ENCODE results near the gene RAP1GAP2.
"Not testable (repeated sequence)": the region's sequence is repeated elsewhere in the genome, so short reads cannot be mapped to it uniquely, and the experiment has no call there.

Gene RAP1GAP2

DNA sequence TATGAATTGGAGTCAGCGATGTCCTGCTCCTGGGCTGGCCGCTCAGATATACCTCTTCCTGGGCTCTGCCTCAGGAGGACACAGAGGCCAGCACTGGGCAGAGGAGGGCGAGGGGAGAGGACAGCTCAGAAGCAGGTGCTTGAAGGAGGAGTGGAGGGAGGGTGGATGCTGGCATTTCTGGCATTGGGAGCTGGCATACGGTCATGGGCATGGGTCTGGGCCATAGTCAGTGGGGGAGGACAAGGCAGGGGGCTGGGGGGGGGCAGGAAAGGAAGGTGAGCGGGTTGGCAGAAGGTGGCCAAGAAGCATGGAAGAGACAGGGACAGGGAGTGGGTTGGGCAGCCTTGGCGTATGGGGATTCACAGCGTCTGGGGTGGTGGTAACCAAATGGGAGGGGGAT is 16.7 kb upstream of the RAP1GAP2 start:
- DNase-seq (ENCODE audit: low spot score in 2 of 2) = no peak
- in situ Hi-C loops (cut with MboI; ENCODE audit: low sequenced_read_pairs) = no loop called here
- Histone ChIP-seq H3K27me3 (ENCODE audit: low read depth) (no peaks in the 10 kb centered on the region), H3K4me3 (no peak overlapping the region), H3K36me3 (replicated peaks) (no peaks in the 10 kb centered on the region), H3K9me3 (no peaks in the 10 kb centered on the region), H3K4me1 (no peaks in the 10 kb centered on the region)

DNA sequence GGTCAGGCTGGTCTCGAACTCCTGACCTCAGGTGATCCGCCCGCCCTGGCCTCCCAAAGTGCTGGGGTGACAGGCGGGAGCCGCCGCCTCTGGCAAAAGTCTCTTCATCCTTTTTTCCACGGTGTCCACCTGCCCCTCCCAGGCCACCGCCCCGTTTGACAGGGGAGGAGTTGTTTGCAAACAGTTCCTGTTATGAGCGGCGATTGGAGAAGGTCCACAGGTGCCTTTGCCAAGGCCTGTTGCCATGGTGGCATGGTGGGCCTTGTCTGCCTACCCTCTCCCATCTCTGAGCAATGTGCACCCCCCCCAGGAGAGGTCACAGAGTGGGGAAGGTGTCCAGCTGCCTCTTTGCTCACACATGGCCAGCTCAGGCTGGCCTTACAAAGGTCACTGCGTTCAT is 16.0 kb upstream of the RAP1GAP2 start:
- H3K27me3 ChIP-seq (ENCODE audit: low read depth) = no peaks in the 10 kb centered on the region
- no peaks in the 10 kb centered on the region for H3K36me3 ChIP-seq (replicated peaks)
- no peak for DNase-seq (ENCODE audit: low spot score in 2 of 2)
- in situ Hi-C loops (cut with MboI; ENCODE audit: low sequenced_read_pairs) = no loop called here
- H3K4me3 ChIP-seq = no peak overlapping the region
- H3K4me1 ChIP-seq = no peaks in the 10 kb centered on the region
- no peaks in the 10 kb centered on the region for H3K9me3 ChIP-seq

DNA sequence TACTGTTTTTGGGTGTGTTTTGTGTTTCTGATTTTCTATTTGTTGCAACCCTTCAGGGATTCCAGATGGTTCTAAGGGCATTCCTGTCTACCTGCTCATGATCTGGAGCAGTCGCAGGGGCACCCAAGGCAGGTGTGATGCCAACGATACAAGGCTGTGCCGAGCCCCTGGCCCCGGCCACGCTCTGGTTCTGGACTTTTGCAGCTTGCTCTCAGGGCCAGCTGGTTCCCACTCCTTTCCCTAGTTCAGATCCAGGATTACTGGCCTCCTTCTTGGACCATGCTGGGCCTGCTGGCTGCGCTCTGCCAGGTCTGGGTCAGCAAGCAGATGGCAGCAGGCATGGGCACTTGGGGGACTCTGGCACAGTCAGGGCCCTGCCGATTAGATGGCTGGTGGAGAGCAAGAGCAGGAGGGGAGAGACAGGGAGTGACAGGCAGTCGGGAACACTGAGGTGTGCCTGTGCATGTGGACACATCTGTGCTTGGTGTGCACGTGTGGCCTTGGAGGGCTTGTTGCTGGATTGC is 15.2 kb upstream of the RAP1GAP2 start:
- in situ Hi-C loops (cut with MboI; ENCODE audit: low sequenced_read_pairs) = no loop called here

DNA sequence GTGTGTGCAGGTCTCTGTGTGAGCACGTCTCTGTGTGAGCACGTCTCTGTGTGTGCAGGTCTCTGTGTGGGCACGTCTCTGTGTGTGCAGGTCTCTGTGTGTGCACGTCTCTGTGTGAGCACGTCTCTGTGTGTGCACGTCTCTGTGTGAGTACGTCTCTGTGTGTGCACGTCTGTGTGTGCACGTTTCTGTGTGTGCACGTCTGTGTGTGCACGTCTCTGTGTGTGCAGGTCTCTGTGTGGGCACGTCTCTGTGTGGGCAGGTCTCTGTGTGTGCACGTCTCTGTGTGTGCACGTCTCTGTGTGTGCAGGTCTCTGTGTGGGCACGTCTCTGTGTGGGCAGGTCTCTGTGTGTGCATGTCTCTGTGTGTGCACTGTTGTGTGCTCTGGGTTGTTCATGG is 14.6 kb upstream of the RAP1GAP2 start:
- DNase-seq (ENCODE audit: low spot score in 2 of 2); H3K4me1 ChIP-seq; H3K4me3 ChIP-seq; H3K27me3 ChIP-seq (ENCODE audit: low read depth); H3K9me3 ChIP-seq; H3K36me3 ChIP-seq (replicated peaks); in situ Hi-C loops (cut with MboI; ENCODE audit: low sequenced_read_pairs): not testable (repeated sequence)

More for the DNA sequence above, 15.2 kb upstream of the RAP1GAP2 start:
- Histone ChIP-seq H3K9me3 (no peaks in the 10 kb centered on the region), H3K27me3 (ENCODE audit: low read depth) (no peaks in the 10 kb centered on the region), H3K36me3 (replicated peaks) (no peaks in the 10 kb centered on the region), H3K4me1 (peaks cover 1% of the 10 kb centered on the region; the same call in 1 of the 2 replicates), H3K4me3 (no peak overlapping the region)
- DNase-seq (ENCODE audit: low spot score in 2 of 2) = no peak

DNA sequence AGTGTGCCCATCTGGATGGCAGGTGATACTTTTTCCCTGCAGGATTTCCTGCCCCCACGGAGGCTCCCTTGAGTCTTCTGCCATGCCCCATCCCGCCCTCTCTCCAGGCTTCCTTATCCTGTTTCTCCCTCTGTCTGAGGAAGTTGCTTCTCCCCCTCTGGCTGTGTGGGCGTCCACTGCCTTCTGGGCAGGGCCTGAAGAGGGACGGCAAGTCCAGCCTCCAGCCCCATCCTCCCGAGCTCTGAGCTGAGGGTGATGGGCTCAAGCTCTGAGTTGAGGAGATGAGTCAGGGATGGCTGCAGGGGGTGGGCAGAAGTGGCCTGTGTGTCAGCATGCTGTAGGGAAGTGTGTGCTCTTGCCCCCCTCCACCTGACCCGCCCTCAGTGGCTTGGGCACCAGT is 14.2 kb upstream of the RAP1GAP2 start:
- in situ Hi-C loops (cut with MboI; ENCODE audit: low sequenced_read_pairs) = no loop called here
- H3K4me1 ChIP-seq = peaks cover 2% of the 10 kb centered on the region; the same call in 1 of the 2 replicates
- H3K9me3 ChIP-seq = no peaks in the 10 kb centered on the region
- no peak for DNase-seq (ENCODE audit: low spot score in 2 of 2)
- H3K27me3 ChIP-seq (ENCODE audit: low read depth) = no peaks in the 10 kb centered on the region
- H3K36me3 ChIP-seq (replicated peaks) = no peaks in the 10 kb centered on the region
- H3K4me3 ChIP-seq = no peak overlapping the region

DNA sequence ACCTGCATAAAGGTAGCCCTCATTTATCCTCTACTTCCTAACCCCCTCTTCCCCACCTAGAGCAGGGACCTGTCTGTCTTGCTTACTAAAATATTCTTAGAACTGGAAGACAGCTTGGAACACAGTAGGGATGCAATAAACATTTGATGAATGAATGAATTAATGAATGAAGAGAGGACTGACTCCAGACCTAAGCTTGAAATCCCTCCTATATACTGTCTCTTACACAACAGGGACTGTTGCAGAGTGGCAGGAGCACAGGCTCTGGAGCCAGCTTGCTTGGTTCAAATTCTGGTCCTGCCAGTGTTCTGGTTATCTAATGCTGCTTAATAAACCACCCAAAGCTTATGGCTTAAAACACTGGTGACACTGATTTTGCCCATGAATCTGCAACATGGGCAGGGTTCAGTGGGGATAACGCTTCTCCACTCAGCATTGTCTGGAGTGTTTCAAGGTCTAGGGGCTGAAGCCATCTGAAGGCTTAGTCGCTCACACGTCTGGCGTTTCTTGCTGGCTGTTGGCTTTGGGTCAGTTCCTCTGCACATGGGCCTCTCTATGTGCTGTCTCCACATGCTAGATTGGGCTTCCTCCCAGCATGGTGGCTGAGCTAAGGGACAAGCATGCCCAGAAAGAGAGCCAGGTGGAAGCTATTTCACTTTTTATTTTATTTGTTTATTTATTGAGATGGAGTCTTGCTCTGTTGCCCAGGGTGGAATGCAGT is 12.8 kb upstream of the RAP1GAP2 start:
- Histone ChIP-seq H3K9me3 (no peaks in the 10 kb centered on the region), H3K4me1 (peaks cover 2% of the 10 kb centered on the region; the same call in 1 of the 2 replicates), H3K27me3 (ENCODE audit: low read depth) (no peaks in the 10 kb centered on the region), H3K36me3 (replicated peaks) (no peaks in the 10 kb centered on the region), H3K4me3 (no peak overlapping the region)
- in situ Hi-C loops (cut with MboI; ENCODE audit: low sequenced_read_pairs) = no loop called here
- no peak for DNase-seq (ENCODE audit: low spot score in 2 of 2)

DNA sequence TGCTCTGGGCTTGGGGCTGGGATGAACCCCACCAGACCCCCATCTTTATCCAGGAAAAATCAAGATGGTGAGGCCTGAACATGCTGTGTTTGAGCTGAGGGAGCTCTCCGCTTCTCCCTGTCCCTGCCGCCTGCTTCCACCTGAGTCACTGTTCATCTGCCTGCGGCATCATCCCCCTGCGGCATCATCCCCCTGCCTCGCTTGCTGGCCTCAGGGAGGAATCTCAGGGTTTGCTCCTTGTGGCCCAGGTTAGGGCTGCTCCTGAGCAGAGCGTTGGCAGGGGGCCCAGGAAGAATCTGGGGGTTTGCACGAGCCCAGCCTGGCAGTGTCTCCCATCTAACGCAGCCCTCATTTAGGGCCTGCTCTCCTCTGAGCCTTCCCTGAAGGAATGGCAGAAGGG is 11.4 kb upstream of the RAP1GAP2 start:
- in situ Hi-C loops (cut with MboI; ENCODE audit: low sequenced_read_pairs) = no loop called here
- Histone ChIP-seq H3K36me3 (replicated peaks) (no peaks in the 10 kb centered on the region), H3K4me3 (no peak overlapping the region), H3K9me3 (no peaks in the 10 kb centered on the region), H3K4me1 (peaks cover 2% of the 10 kb centered on the region; the same call in 1 of the 2 replicates), H3K27me3 (ENCODE audit: low read depth) (no peaks in the 10 kb centered on the region)
- no peak for DNase-seq (ENCODE audit: low spot score in 2 of 2)

DNA sequence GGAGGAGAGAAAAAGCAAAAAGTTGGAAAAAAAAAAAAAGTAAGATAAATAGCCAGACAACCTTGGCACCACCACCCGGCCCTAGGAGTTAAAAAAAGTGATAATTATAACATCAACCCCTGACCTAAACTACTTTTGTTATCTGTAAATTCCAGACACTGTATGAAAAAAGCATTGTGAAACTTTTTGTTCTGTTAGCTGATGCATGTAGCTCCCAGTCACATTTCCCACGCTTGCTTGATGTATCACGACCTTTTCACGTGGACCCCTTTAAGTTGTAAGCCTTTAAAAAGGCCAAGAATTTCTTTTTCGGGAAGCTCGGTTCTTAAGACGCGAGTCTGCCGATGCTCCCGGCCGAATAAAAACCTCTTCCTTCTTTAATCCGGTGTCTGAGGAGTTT is 10.9 kb upstream of the RAP1GAP2 start:
- H3K4me3 ChIP-seq; in situ Hi-C loops (cut with MboI; ENCODE audit: low sequenced_read_pairs); H3K4me1 ChIP-seq; DNase-seq (ENCODE audit: low spot score in 2 of 2); H3K27me3 ChIP-seq (ENCODE audit: low read depth); H3K36me3 ChIP-seq (replicated peaks); H3K9me3 ChIP-seq: not testable (repeated sequence)

DNA sequence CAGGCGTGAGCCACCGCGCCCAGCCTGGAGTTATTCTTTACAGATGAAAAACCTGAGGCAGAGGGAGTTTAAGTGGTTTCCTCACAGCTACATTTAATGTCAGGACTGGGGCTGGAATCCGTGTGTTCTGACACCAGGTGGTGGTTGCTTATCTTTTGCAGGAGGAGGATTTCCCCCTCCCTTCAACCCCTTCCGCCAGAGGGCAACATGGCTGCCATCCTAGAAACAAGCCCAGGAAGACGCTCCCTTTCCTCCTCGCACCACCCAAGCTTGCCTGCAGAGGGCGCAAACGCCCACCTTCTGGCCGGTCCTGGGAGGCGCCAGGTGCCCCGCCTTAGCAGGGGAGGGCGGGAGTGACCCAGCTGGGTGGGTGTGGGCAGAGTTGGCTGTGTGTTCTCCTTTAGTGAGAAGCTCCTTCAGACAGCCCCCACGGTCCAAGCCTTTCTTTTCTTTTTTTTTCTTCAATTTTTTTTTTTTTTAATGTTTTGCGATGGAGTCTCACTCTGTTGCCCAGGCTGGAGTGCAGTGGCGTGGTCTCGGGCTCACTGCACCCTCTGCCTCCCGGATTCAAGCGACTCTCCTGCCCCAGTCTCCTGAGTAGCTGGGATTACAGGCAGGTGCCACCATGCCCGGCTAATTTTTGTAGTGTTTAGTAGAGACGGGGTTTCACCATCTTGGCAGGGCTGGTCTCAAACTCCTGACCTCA is 9.9 kb upstream of the RAP1GAP2 start:
- in situ Hi-C loops (cut with MboI; ENCODE audit: low sequenced_read_pairs) = no loop called here
- Histone ChIP-seq H3K4me1 (peaks cover 2% of the 10 kb centered on the region; the same call in 1 of the 2 replicates), H3K36me3 (replicated peaks) (no peaks in the 10 kb centered on the region), H3K4me3 (no peak overlapping the region), H3K27me3 (ENCODE audit: low read depth) (peaks cover 3% of the 10 kb centered on the region; the same call in 1 of the 2 replicates), H3K9me3 (no peaks in the 10 kb centered on the region)
- peak; percentile 79 to 96 for DNase-seq (ENCODE audit: low spot score in 2 of 2)

DNA sequence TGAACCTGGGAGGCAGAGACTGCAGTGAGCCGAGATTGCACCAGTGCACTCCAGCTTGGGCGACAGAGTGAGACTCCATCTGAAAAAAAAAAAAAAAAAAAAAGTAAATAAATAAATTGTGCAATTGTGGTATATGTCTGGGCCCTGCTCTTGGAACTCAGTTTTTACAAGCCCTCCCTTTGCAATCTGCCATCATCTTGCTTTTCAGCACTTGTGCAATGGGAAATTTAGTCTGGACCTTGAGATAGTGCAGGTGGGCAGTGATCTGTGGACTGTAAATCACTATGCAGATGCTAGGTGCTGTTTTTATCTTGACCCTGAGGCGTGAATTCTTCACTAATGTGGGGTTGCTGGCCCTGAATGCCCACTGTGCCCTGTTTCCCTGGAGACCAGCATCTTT is 6.5 kb upstream of the RAP1GAP2 start:
- H3K27me3 ChIP-seq (ENCODE audit: low read depth) = peaks cover 3% of the 10 kb centered on the region; the same call in 1 of the 2 replicates
- no peaks in the 10 kb centered on the region for H3K36me3 ChIP-seq (replicated peaks)
- peaks cover 2% of the 10 kb centered on the region; the same call in 1 of the 2 replicates for H3K4me1 ChIP-seq
- in situ Hi-C loops (cut with MboI; ENCODE audit: low sequenced_read_pairs) = no loop called here
- H3K4me3 ChIP-seq = no peak overlapping the region
- no peaks in the 10 kb centered on the region for H3K9me3 ChIP-seq
- DNase-seq (ENCODE audit: low spot score in 2 of 2) = no peak

DNA sequence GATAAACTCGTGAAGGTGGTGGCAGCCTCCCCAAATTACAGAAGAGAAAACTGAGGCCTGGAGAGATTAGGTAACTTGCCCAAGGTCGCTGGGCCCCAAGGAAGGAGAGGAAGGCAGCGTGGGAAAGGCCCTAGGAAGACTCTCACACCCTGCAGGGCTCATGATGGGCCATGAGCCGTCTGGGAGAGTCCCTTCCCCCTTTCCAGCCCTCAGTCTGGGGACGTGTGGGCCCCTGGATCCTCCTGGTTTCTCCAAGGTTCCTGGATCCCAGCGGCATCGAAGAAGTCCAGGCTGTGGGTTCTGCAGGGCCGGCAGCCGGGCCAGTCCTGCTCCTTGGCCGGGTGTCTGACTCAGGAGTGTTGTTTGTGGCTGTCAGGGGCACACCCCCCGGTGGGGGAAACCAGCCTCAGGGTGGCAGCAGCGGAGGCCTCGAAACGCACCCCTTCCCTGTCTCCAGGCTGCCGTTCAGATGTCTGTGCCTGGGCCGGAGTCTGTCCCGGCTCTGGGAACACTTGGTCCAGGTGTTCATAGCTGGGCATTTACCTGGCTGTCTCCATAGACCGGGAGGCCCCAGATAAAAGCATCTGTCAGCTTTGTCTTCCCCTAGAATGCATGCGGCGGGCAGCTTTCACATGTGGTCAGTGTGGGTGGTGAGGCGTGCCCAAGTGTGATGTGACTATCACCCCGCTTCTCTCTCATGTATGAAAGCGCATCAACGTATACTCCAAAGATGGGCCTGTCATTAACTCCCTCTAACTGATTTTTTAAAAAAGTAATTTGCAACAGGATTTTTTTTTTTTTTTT is 3.7 kb upstream of the RAP1GAP2 start:
- H3K36me3 ChIP-seq (replicated peaks) = no peaks in the 10 kb centered on the region
- DNase-seq (ENCODE audit: low spot score in 2 of 2) = no peak
- peaks cover 3% of the 10 kb centered on the region; the same call in 1 of the 2 replicates for H3K27me3 ChIP-seq (ENCODE audit: low read depth)
- H3K4me3 ChIP-seq = no peak overlapping the region
- H3K9me3 ChIP-seq = no peaks in the 10 kb centered on the region
- in situ Hi-C loops (cut with MboI; ENCODE audit: low sequenced_read_pairs) = no loop called here
- H3K4me1 ChIP-seq = no peaks in the 10 kb centered on the region

DNA sequence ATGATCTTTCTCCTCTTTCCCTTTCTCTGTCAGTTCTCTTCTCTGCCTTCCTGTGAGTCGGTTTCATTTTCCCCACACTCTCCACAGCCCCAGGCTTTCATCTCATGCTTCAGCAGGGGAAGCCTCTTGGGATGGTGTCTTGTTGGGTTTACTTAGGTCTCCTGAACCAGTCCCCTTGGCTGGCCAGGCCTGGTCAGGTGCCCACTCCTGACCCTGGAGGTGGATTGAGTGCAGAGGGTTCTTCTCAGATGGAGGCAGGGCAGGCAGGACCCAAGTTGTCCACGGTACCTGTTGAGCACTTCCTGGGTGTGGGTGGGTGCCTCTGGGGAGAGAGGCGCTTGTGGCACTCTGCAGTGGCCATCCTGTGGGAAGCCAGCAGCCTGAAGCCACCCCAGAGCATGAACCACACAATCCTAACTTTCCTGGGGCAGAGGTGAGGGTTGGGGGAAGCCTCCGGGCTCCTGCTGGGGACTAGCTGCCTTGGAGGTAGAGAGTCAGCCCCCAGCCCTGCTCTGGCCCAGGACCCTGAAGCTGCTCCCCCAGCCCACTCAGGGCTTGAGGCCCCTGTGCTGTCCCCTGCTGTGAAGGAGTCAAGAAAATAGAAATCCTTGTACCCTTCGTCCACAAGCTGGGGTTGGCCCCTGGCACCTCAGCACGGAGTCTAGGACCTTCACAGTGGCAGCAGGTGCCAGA is 2.0 kb upstream of the RAP1GAP2 start:
- no peaks in the 10 kb centered on the region for H3K36me3 ChIP-seq (replicated peaks)
- H3K27me3 ChIP-seq (ENCODE audit: low read depth) = peaks cover 3% of the 10 kb centered on the region; the same call in 1 of the 2 replicates
- H3K9me3 ChIP-seq = no peaks in the 10 kb centered on the region
- H3K4me3 ChIP-seq = no peak overlapping the region
- no peak for DNase-seq (ENCODE audit: low spot score in 2 of 2)
- in situ Hi-C loops (cut with MboI; ENCODE audit: low sequenced_read_pairs) = no loop called here
- H3K4me1 ChIP-seq = no peaks in the 10 kb centered on the region

DNA sequence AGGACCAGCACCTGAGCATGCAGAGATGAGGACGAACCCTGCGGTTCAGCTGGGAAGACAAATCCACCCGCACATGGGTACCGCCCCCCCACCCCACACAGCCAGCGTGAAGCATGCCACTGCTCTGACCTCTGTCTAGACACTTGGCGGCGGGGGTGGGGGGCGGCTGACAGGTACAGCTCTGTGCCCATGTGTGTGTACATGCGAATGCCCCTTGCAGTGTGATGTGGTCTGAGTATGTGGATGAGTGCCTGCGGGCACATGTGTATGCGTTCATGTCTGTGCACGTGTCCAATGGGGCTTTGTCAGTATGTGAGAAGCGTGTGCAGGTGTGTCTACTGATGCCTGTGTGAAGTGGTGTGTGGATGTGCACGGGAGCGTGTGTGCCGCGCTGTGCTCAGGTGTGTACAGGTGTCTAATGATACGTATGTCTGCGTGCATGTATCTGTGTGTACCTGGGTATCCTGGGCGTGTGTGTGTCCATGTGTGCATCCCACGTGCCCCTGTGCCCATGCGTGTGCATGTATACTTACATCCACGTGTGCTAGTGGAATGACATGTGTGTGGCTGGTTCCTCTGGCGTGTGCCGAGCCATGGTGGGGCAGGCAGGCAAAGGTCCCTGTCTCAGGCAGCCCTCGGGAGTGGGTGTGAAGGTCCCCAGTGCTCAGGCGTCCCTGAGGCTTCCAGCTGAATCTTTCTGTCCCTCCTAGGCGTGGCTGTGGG is 636 bp upstream of the RAP1GAP2 start:
- no peaks in the 10 kb centered on the region for H3K36me3 ChIP-seq (replicated peaks)
- H3K4me1 ChIP-seq = no peaks in the 10 kb centered on the region
- in situ Hi-C loops (cut with MboI; ENCODE audit: low sequenced_read_pairs) = no loop called here

More for the DNA sequence above, 636 bp upstream of the RAP1GAP2 start:
- Histone ChIP-seq H3K9me3 (no peaks in the 10 kb centered on the region), H3K27me3 (ENCODE audit: low read depth) (peaks cover under 1% of the 10 kb centered on the region; the same call in 1 of the 2 replicates), H3K4me3 (no peak overlapping the region)
- DNase-seq (ENCODE audit: low spot score in 2 of 2) = no peak
